Vagina (tissue), 2 donors: ENCODE measurements around the gene CRYZL1. TPM values are rescaled to one million over a fixed set of nuclear protein-coding genes. Genes with fewer than 3 reads are reported as not detected.
A peak's percentile ranks its signal among the peaks of the same experiment; 100 is the strongest.

Experiments
- DNase-seq, 2 donors: peaks; one replicate each; pipeline ENCODE4 v3.0.0-alpha.2; 2017; ENCODE audit errors: extremely low spot score in 2 of 2
- H3K27ac ChIP-seq: fragments of 200-600 bp; sonication (generic); one replicate; pipeline ENCODE4 v1.5.1; 2019
- H3K27me3 ChIP-seq: fragments of 200-600 bp; sonication (generic); one replicate; pipeline ENCODE4 v1.5.1; 2019
- H3K36me3 ChIP-seq, 2 donors: fragments of 200-600 bp; sonication (generic); one replicate each; pipeline ENCODE4 v1.5.1; 2017 to 2019
- H3K4me1 ChIP-seq: fragments of 200-600 bp; sonication (generic); one replicate; pipeline ENCODE4 v1.5.1; 2019
- H3K4me3 ChIP-seq, 2 donors: fragments of 200-600 bp; sonication (generic); 1 replicate in 1 of 2; 2 replicates in 1 of 2; pipeline ENCODE4 v1.5.1; 2016 to 2019
- H3K9me3 ChIP-seq: fragments of 200-600 bp; sonication (generic); one replicate; pipeline ENCODE4 v1.5.1; 2019
- CTCF ChIP-seq, 3 experiments: fragments of 450-650 bp in 2 of 3; fragments of 200-600 bp in 1 of 3; sonication (generic) in 1 of 3; IDR thresholded peaks; one replicate each; pipeline ENCODE4 v1.5.1; 2017 to 2019; ENCODE audit warnings: antibody characterized with exemption in 3 of 3, mild to moderate bottlenecking in 2 of 3, moderate library complexity in 2 of 3
- POLR2A ChIP-seq, 2 donors: fragments of 450-650 bp; IDR thresholded peaks; one replicate each; pipeline ENCODE4 v1.6.1; 2017; ENCODE audit warnings: antibody characterized with exemption in 2 of 2, mild to moderate bottlenecking in 2 of 2, moderate library complexity in 2 of 2
- POLR2AphosphoS5 ChIP-seq, 2 donors: sonication (generic); formaldehyde crosslinking; IDR thresholded peaks; one replicate each; pipeline ENCODE4 v1.9.0; 2017; ENCODE audit warnings: antibody characterized with exemption in 2 of 2, mild to moderate bottlenecking in 2 of 2, low read depth in 1 of 2; ENCODE audit not compliant: insufficient read depth in 1 of 2
- intact Hi-C: fragments of 100-400 bp; cut with DNase I; formaldehyde crosslinking; loops from one replicate; pipeline ENCODE4 v1.15.1; 2023
- total RNA-seq: library from RNA; depleted of rRNA; stranded (reverse); fragments of >200 nt; gene quantifications from one replicate; pipeline ENCODE4 v1.2.3, GENCODE V29; 2016

Gene CRYZL1
- 56.2 TPM for total RNA-seq

- H3K4me1 ChIP-seq, result peaks cover 48% of the 10 kb centered on the region
- TF ChIP-seq POLR2AphosphoS5 (IDR thresholded peaks at IDR 0.05; ENCODE audit: insufficient read depth in 1 of 2, low read depth in 1 of 2) (peak; percentile 88 to 90), POLR2A (IDR thresholded peaks at IDR 0.05) (peak in 1 of 2 donors; percentile 47), CTCF (IDR thresholded peaks at IDR 0.05) (no peak)
Measured at GRCh38 chr21:33641352-33642026, at the start of gene CRYZL1. Gene CRYZL1 (minus strand): TSS chr21:33641741. CDS start chr21:33631551, 10,190 bp downstream.

GRCh38 chr21:33690874-33691273 is 49.3 kb upstream of the CRYZL1 start:
- Histone ChIP-seq H3K9me3 (no peaks in the 10 kb centered on the region), H3K27me3 (no peaks in the 10 kb centered on the region), H3K27ac (no peak overlapping the region), H3K36me3 (no peaks in the 10 kb centered on the region), H3K4me3 (no peak overlapping the region), H3K4me1 (peaks cover 33% of the 10 kb centered on the region)
- TF ChIP-seq POLR2AphosphoS5 (IDR thresholded peaks at IDR 0.05; ENCODE audit: insufficient read depth in 1 of 2, low read depth in 1 of 2) (no peak), CTCF (IDR thresholded peaks at IDR 0.05) (no peak), POLR2A (IDR thresholded peaks at IDR 0.05) (no peak)
- intact Hi-C loops, result no loop called here
- DNase-seq, result no peak

More at GRCh38 chr21:33641352-33642026, at the start of gene CRYZL1:
- H3K4me3 ChIP-seq, result peak within 1 kb of the TSS; percentile 85 to 91
- no peaks in the 10 kb centered on the region for H3K9me3 ChIP-seq
- no peaks in the 10 kb centered on the region for H3K27me3 ChIP-seq
- intact Hi-C loops, result loop anchor here (10.0 kb wide), 2 partner anchors 163 to 253 kb away; no protein-coding TSS in a partner anchor
- DNase-seq, result peak; percentile 100
- peak within 1 kb of the TSS; percentile 90 for H3K27ac ChIP-seq
- H3K36me3 ChIP-seq, result no peaks in the 10 kb centered on the region

- DNase-seq, result no peak
- H3K36me3 ChIP-seq, result no peaks in the 10 kb centered on the region
- no peak overlapping the region for H3K4me3 ChIP-seq
- intact Hi-C loops, result no loop called here
- H3K9me3 ChIP-seq, result no peaks in the 10 kb centered on the region
- TF ChIP-seq CTCF (IDR thresholded peaks at IDR 0.05) (no peak), POLR2A (IDR thresholded peaks at IDR 0.05) (no peak), POLR2AphosphoS5 (IDR thresholded peaks at IDR 0.05; ENCODE audit: insufficient read depth in 1 of 2, low read depth in 1 of 2) (no peak)
- peaks cover 56% of the 10 kb centered on the region for H3K4me1 ChIP-seq
- H3K27me3 ChIP-seq, result no peaks in the 10 kb centered on the region
- no peak overlapping the region for H3K27ac ChIP-seq
Measured at GRCh38 chr21:33688353-33688752, 46.8 kb upstream of the CRYZL1 start.

GRCh38 chr21:33687634-33688033 is 46.1 kb upstream of the CRYZL1 start:
- DNase-seq, result no peak
- Histone ChIP-seq H3K4me3 (no peak overlapping the region), H3K36me3 (no peaks in the 10 kb centered on the region), H3K9me3 (no peaks in the 10 kb centered on the region), H3K27ac (no peak overlapping the region), H3K4me1 (peaks cover 62% of the 10 kb centered on the region), H3K27me3 (no peaks in the 10 kb centered on the region)
- intact Hi-C loops, result no loop called here
- no peak for TF ChIP-seq CTCF (IDR thresholded peaks at IDR 0.05)

- H3K27ac ChIP-seq, result no peak overlapping the region
- H3K4me1 ChIP-seq, result peaks cover 62% of the 10 kb centered on the region
- H3K27me3 ChIP-seq, result no peaks in the 10 kb centered on the region
- no peak for DNase-seq
- intact Hi-C loops, result no loop called here
- H3K4me3 ChIP-seq, result no peak overlapping the region
- no peaks in the 10 kb centered on the region for H3K36me3 ChIP-seq
- TF ChIP-seq POLR2A (IDR thresholded peaks at IDR 0.05) (no peak), CTCF (IDR thresholded peaks at IDR 0.05) (no peak), POLR2AphosphoS5 (IDR thresholded peaks at IDR 0.05; ENCODE audit: insufficient read depth in 1 of 2, low read depth in 1 of 2) (no peak)
- H3K9me3 ChIP-seq, result no peaks in the 10 kb centered on the region
Measured at GRCh38 chr21:33686386-33686785, 44.8 kb upstream of the CRYZL1 start.
